NCI-H226 (cell line): Measurements from ENCODE around the gene DHX38.

Source experiments
- DNase-seq: peaks from one replicate; pipeline ENCODE4 v3.0.0-alpha.2; 2015

DHX38 gene

GRCh38 chr16:72084445-72084844 is 9.2 kb upstream of the DHX38 start:
- no peak for DNase-seq

- DNase-seq = peak; percentile 51
Observed at GRCh38 chr16:72085002-72085401, 8.6 kb upstream of the DHX38 start.

- no peak for DNase-seq
Observed at GRCh38 chr16:72091217-72091616, 2.4 kb upstream of the DHX38 start.

- DNase-seq = peak; percentile 54
Observed at GRCh38 chr16:72092832-72093447, 707 bp upstream of the DHX38 start.

GRCh38 chr16:72094266-72094610 is 591 bp downstream of the DHX38 start:
- no peak for DNase-seq

GRCh38 chr16:72098936-72099335 is 5.3 kb downstream of the DHX38 start:
- no peak for DNase-seq

DNA sequence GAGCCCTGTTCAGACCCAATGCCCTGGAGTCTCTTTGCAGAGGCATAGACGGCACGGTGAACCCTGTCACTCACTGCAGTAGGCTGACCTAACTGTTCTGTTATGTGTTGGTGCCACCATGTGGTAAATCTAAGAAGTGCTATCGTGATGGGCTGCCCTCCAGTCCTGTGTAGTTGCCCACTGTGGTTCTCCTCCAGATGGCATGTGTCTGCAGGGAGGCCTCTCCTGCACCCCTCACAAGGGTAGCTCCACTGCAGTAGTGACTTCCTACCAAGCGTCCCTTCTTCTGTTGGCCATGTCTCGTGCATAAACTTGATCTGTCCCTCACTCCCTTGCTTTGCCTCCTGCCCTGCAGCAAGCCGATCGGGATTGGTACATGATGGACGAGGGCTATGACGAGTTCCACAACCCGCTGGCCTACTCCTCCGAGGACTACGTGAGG is 5.8 kb downstream of the DHX38 start:
- DNase-seq = peak; percentile 47

- no peak for DNase-seq
Observed at GRCh38 chr16:72101195-72101594, 7.5 kb downstream of the DHX38 start.

GRCh38 chr16:72104905-72105304 is 11.3 kb downstream of the DHX38 start:
- no peak for DNase-seq

DNA sequence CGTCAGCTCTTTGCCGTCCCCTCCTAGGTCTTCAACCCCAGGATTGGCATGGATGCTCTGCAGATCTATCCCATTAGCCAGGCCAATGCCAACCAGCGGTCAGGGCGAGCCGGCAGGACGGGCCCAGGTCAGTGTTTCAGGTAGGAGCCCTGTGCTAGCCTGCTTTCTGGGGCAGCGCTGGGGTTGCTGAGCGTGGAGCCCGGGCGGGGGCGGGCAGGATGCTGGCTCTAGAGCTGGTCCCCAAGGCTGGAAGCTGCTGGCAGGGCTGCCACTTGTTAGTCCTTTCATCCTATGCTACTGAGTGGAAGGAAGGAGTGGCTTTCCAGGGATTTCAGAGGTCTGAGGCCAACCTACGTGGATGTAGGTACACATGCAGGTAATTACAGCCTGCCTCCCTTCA is 12.3 kb downstream of the DHX38 start:
- DNase-seq = no peak

- no peak for DNase-seq
Observed at GRCh38 chr16:72107371-72107770, 13.7 kb downstream of the DHX38 start.

DNA sequence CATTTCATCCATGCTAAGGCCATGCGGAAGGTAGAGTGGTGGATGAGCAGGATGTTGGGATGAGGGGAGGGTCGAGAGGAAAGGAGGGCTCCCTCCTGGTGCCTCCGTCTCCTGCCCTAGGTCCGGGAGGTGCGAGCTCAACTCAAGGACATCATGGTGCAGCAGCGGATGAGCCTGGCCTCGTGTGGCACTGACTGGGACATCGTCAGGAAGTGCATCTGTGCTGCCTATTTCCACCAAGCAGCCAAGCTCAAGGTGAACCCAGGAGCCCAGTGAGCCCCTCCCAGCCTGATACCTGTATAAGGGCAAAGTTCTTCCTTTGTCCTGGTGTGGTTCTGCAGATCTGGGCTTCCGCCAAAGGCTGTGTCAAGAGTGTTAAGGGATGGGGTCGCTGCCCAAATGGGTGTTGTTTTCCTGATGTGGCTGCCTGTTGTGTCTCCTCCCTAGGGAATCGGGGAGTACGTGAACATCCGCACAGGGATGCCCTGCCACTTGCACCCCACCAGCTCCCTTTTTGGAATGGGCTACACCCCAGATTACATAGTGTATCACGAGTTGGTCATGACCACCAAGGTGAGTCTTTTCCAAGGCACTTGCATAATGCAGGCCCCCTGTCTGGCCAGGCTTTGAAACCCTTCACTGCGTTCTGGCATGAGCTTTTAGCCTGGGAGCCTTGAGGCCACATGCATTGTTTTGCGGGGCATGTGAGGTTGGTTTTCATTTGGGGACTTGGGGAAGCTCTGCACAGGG is 14.9 kb downstream of the DHX38 start:
- DNase-seq = no peak

- no peak for DNase-seq
Observed at GRCh38 chr16:72109300-72109699, 15.7 kb downstream of the DHX38 start.

DNA sequence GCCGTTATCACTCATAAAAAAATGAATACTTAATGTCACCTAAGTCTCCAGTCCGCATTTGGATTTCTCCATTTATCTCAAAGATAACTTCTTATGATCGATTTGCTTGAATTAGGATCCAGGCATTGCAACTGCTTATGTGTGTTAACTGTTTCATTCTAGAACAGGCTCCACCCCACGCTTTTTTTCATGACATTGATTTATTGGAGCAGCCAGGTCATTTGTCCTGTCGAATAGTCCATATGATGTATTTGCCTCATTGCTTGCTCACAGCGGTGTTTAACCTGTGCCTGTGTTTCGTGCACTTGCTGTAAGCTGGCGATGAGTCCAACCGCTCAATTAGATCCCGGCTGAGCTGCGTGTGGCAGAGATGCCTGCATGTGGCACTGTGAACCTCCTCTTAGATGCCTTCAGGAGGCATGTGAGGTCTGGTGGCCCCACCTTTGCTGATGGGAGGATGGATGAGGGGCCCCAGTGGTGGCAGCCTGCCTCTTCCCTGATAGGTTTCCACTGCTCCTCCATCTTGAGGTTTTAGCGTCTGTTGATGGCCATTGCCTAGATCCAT is 16.4 kb downstream of the DHX38 start:
- DNase-seq = no peak

GRCh38 chr16:72110662-72111615 is 17.3 kb downstream of the DHX38 start:
- no peak for DNase-seq

- peak; percentile 40 for DNase-seq
Observed at GRCh38 chr16:72111657-72112451, 18.2 kb downstream of the DHX38 start.

GRCh38 chr16:72112452-72112792 is 18.8 kb downstream of the DHX38 start:
- no peak for DNase-seq

GRCh38 chr16:72112906-72113615 is 19.4 kb downstream of the DHX38 start:
- no peak for DNase-seq

DNA sequence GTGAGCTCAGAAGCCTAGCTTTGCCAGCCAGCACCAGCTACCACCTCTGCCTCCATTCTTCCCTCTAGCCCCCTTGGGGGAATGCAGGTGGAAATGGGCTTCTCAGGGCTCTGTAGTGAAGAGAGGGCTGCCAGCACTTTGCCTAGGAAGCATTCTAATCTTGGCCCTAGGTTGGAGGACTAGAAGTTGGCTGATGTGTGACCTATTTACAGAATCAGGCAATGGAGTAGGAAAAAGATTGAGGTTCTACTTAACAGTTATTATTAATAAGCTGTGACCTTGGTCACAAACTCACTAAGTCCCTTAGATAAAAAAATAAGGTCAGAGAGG is 19.9 kb downstream of the DHX38 start:
- DNase-seq = no peak

DNA sequence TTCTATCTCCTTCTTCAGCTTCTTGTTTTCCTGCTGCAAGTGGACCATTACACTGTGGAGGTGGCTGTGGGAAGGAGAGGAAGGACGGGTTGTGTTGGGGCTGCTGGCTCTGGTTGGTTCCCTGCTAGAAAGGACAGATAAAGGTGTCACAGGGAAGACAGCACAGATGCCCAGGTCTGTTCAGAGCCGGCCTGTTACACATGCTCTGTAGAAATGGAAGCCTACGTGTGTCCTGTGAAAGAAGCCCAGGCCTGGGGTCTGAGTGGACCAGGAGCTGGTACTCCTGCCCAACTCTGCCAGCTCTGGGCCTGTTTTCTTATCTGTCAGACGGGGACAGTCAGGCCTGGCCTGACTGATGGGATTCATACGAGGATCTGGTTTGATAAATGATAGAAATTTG is 26.4 kb downstream of the DHX38 start:
- no peak for DNase-seq

DNA sequence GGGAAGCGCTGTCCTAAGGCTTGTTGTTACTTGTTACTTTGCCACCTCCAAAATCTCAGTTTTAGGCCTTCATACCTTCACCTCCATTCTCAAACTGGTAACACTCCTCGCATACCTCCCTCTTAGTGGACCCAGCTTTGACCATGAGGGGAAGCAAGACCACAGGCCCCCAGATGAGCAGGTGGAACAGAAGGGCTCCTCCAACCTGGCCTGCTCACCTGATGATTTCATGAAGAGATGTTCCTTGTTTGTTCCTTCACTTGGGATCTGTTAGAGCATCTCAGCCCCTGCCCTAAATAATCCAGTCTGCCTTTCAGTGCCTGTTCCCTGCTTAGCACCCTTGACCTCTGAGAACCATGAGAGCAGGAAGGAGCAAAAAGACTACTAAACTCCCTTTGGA is 28.7 kb downstream of the DHX38 start:
- DNase-seq = no peak

DNA sequence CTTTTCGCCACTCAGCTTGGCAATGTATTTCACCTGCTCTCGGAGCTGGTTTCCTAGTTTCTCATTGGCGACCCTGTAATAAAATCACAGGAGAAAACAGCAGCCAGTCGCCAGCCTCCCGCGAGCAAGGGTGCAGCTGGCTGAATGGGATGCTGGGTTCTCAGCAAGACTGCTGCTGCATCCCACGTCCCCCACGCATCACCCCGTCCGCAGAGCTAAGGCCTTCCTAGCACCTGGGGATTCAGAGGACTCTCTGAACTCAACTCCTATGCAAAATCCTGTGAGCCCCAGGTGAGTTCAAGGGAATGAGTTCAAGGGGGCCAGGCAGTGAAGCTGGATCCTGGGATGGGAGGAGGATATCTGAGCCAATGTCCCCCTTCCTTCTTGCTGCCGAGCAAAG is 29.3 kb downstream of the DHX38 start:
- no peak for DNase-seq
